Left ventricle myocardium inferior (tissue), 1 donor: ENCODE data around the gene CRYL1. TPM values are rescaled to one million over a fixed set of nuclear protein-coding genes. Genes with fewer than 3 reads are reported as not detected.

Source experiments
- DNase-seq: peaks from one replicate; pipeline ENCODE4 v3.0.0-alpha.2; 2020
- H3K27ac ChIP-seq: fragments of 200-600 bp; replicated peaks from 2 replicates; pipeline ENCODE4 v1.8.0; 2021
- H3K27me3 ChIP-seq: fragments of 200-600 bp; 2 replicates; pipeline ENCODE4 v1.8.0; 2021; ENCODE audit warnings: low read depth
- H3K36me3 ChIP-seq: fragments of 200-600 bp; 2 replicates; pipeline ENCODE4 v1.8.0; 2021
- H3K4me1 ChIP-seq: fragments of 200-600 bp; 2 replicates; pipeline ENCODE4 v1.8.0; 2021
- H3K4me3 ChIP-seq: fragments of 200-600 bp; 2 replicates; pipeline ENCODE4 v1.8.0; 2021; ENCODE audit warnings: mild to moderate bottlenecking, moderate library complexity
- H3K9me3 ChIP-seq: fragments of 200-600 bp; replicated peaks from 2 replicates; pipeline ENCODE4 v1.8.0; 2021
- intact Hi-C: fragments of 100-400 bp; cut with micrococcal nuclease; formaldehyde crosslinking; loops from one replicate; pipeline ENCODE4 v1.11.0; 2022
- total RNA-seq: library from RNA; stranded (reverse); fragmentation: NEBNext Ultra II Directional; extraction: Animal tissue kit (Norgen Biotek cat#: 25700); gene quantifications from one replicate; pipeline ENCODE4 v1.2.1, GENCODE V29; 2021
- TF ChIP-seq, protein P1 (sequence below): fragments of 200-600 bp; IDR thresholded peaks from 2 replicates; pipeline ENCODE4 v1.8.0; 2021; ENCODE audit warnings: antibody characterized with exemption, mild to moderate bottlenecking, borderline replicate concordance
- donor health status: DM: no; HTN: yes; CAD: no; lungs with severe emphysema.

Gene CRYL1
- total RNA-seq, 1 donor from 2014 or later, result 20.5 TPM

DNA sequence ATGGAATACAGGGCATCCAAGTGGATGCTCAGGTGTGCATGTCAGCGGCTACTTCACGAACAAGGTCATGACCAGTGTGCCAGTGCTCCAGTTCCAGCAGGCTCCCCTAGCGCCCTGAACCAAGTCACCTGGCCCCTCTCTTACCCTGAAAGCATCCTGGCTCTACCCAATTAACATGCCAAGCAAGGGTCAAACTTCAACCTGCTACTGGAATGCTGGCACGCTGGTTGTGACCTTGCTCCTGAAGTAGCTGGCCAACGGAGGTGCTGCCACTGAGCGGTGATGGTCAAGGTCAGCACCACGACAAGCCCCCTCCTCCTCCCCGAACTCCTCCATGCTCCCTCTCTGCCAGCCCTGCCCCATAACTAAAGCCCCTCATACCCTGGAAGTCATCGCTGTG is 96.0 kb downstream of the CRYL1 start:
- Histone ChIP-seq H3K4me1 (peaks cover 18% of the 10 kb centered on the region), H3K36me3 (peaks cover 22% of the 10 kb centered on the region), H3K27ac (no peak overlapping the region), H3K4me3 (no peak overlapping the region), H3K9me3 (no peaks in the 10 kb centered on the region), H3K27me3 (no peaks in the 10 kb centered on the region)
- TF ChIP-seq, protein P1, sequence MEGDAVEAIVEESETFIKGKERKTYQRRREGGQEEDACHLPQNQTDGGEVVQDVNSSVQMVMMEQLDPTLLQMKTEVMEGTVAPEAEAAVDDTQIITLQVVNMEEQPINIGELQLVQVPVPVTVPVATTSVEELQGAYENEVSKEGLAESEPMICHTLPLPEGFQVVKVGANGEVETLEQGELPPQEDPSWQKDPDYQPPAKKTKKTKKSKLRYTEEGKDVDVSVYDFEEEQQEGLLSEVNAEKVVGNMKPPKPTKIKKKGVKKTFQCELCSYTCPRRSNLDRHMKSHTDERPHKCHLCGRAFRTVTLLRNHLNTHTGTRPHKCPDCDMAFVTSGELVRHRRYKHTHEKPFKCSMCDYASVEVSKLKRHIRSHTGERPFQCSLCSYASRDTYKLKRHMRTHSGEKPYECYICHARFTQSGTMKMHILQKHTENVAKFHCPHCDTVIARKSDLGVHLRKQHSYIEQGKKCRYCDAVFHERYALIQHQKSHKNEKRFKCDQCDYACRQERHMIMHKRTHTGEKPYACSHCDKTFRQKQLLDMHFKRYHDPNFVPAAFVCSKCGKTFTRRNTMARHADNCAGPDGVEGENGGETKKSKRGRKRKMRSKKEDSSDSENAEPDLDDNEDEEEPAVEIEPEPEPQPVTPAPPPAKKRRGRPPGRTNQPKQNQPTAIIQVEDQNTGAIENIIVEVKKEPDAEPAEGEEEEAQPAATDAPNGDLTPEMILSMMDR, result no peak
- no peak for DNase-seq
- intact Hi-C loops, result no loop called here

DNA sequence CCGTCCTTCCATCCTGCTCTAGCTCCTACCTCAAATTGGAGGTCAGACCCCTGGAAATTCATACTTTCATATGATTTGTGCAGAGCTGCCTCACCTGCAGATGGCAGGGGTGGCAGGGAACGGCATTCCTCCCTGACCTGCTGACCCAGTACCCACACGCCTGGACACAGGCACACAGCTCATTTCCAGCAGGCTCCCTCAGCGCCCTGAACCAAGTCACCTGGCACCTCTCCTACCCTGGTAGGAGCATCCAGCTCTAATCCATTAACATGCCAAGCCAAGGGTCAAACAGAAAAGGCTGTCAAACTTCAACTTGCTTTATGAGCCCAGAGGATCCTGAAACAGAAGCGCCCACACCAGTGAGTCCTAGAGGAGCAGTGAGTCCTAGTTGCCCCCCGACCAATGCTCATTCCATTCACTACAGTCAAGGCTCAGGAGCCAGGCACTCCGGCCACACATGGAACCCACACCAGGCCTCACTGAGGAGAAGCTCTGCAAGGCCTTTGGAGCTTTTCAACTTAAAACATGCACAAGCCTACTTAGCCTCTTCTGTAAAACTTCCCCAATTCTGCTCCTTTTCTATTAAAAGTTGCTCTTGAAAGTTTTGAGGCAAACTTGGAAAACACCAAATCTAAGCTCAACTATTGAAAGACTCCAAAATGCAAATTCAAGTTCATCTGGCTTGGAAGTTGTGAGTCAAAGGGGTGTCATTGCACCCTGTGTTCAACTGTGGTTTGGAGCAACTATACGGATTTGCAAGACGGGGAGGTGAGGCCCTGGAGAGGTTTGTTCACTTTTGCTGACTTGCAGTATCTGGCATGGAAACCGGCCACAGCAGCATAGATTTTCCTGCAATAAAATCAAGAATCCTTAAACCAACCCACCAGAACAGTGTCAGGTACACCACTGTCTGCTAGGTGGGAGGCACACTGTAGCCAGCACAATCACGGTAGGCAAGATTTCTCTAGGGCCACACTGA is 96.7 kb downstream of the CRYL1 start:
- DNase-seq, result no peak
- Histone ChIP-seq H3K4me1 (peaks cover 18% of the 10 kb centered on the region), H3K4me3 (no peak overlapping the region), H3K9me3 (no peaks in the 10 kb centered on the region), H3K27me3 (no peaks in the 10 kb centered on the region), H3K36me3 (peaks cover 29% of the 10 kb centered on the region), H3K27ac (no peak overlapping the region)
- intact Hi-C loops, result no loop called here
- TF ChIP-seq, protein P1, result no peak

DNA sequence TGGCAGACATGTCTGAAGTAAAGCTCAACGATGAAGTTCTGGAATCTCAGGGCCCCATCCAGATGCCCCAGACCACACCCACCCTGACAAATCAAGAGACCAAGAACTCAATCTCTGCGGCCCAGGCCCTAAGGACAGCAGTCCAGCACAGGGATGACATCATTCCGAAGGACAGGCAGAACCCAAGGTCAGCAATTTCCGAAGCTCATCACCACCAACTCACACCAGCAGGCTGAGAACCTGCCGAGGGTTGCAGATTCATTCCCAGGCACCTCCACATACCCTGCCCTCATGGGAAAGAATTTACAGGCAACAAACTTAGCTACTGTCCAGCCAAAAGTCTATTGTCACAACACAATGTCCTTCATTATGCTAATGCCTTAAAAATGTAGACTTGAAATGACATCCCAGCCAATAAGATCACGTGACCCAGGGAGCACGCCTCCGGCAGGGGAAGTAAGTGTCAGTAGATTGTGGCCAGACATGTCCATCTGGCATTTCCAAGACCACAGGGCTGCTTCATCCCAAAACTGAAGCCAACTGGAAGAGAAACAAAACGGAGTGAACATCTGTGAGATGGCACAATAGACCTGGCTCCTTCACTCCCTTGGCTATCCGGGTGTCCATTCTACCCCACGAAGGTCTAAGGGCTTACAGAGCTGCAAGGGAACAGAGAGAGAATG is 98.8 kb downstream of the CRYL1 start:
- Histone ChIP-seq H3K27ac (peak overlapping the region; percentile 9), H3K27me3 (no peaks in the 10 kb centered on the region), H3K4me3 (no peak overlapping the region), H3K36me3 (peaks cover 29% of the 10 kb centered on the region), H3K9me3 (no peaks in the 10 kb centered on the region), H3K4me1 (peaks cover 17% of the 10 kb centered on the region)
- no peak for DNase-seq
- TF ChIP-seq, protein P1, result no peak
- intact Hi-C loops, result no loop called here

DNA sequence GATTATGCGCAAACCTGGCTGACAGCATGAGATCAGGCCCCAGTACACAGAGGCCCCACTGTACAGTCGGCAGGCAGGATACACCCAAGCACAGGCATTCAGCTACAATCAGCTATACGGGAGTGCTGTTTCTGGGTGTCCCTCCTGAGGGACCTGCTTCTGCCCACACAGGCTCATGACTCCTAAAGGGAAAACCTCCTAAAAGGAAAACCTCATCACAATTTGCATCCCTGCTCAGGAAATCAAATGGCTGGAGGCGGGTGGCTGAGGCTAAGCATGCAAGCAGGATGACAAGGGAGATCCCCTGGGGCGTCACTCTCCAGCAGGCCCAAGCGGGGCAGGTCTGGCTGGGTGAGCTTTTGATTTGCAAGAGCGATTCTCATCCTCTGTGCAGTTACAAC is 99.8 kb downstream of the CRYL1 start:
- Histone ChIP-seq H3K4me3 (no peak overlapping the region), H3K27ac (no peak overlapping the region), H3K4me1 (peaks cover 15% of the 10 kb centered on the region), H3K27me3 (no peaks in the 10 kb centered on the region), H3K9me3 (no peaks in the 10 kb centered on the region), H3K36me3 (peaks cover 25% of the 10 kb centered on the region)
- DNase-seq, result no peak
- TF ChIP-seq, protein P1, result no peak
- intact Hi-C loops, result no loop called here

DNA sequence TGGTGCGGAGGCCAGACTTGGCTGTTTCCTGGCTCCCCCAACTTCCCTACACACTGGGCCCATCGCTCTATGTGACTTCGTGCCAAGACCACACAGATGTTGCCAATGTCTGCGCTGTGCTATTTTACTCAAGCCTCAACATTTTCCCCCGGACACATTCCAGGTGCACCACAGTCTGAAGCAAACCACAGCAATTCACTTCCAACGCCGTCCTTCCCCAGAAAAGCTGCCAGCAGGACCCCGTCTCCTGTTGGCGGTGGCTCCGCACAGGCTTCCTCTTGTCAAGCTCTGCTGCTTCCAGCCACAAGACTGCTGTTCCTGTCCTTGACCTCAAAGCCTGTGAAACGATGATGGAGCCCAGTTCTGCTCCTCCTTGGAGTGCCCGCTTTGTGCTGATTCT is 100.7 kb downstream of the CRYL1 start:
- DNase-seq, result no peak
- H3K4me3 ChIP-seq, result no peak overlapping the region
- H3K4me1 ChIP-seq, result peaks cover 15% of the 10 kb centered on the region
- intact Hi-C loops, result no loop called here
- H3K9me3 ChIP-seq, result no peaks in the 10 kb centered on the region
- TF ChIP-seq, protein P1, result no peak
- H3K27me3 ChIP-seq, result no peaks in the 10 kb centered on the region
- H3K27ac ChIP-seq, result no peak overlapping the region
- peaks cover 19% of the 10 kb centered on the region for H3K36me3 ChIP-seq
